ENCODE data around the gene GIPC3. TPM values are rescaled to one million over a fixed set of nuclear protein-coding genes. Genes with fewer than 3 reads are reported as not detected.
"Not testable (repeated sequence)": the region's sequence is repeated elsewhere in the genome, so short reads cannot be mapped to it uniquely, and the experiment has no call there.

The GIPC3 gene
- total RNA-seq, 2 experiments from 2014 or later, result 1.1 TPM

DNA sequence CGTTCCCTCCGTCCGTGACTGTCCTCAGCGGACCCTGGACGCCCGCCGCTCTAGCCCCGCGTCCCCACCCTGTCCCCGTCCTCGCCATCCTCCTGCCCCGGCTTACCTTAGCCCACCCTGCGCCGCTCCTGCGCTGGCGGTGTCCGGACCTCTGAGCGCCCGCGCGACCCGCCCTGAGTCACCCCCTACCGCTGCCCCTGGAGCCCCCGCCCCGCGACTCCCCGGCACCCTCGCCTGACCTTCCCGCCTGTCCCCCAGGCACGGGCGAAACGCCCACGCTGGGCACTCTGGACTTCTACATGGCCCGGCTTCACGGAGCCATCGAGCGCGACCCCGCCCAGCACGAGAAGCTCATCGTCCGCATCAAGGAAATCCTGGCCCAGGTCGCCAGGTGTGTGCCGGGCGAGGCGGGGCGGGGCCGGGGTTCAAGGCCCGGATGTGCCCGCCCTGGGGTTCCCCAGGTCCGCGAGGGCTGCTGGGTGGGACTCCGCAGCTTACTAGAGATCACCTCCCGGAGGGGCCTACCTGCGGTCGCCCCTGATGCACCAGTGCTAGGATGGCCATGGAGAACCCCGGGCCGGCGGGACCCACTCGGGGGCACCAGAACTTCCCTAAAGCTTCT, 7.4 kb upstream of the GIPC3 start:
- ATAC-seq (ENCODE audit: poor library complexity) (no peak), DNase-seq (no peak)
- no peaks in the 10 kb centered on the region for H3K9me3 Mint-ChIP-seq
- Histone ChIP-seq H3K27me3 (ENCODE audit: control insufficient read depth in 1 of 2, insufficient read depth in 2 of 2, low read length in 2 of 2) (no peaks in the 10 kb centered on the region), H3K4me3 (ENCODE audit: low read length) (no peak overlapping the region), H3K4me1 (ENCODE audit: insufficient read depth, low read length) (peaks cover 11% of the 10 kb centered on the region), H3K27ac (ENCODE audit: low read depth in 1 of 2, low read length in 2 of 2) (no peak overlapping the region), H3K36me3 (ENCODE audit: insufficient read depth, low read length) (no peaks in the 10 kb centered on the region), H3K9me3 (ENCODE audit: control insufficient read depth in 1 of 2, insufficient read depth in 1 of 2, low read length in 2 of 2) (peaks cover 0 to 7% of the 10 kb centered on the region in 2 experiments)
- H3K4me3 Mint-ChIP-seq, result no peak overlapping the region
- peaks cover 4% of the 10 kb centered on the region for H3K4me1 Mint-ChIP-seq (ENCODE audit: low read depth)
- ChIA-PET POLR2A (no interaction called here), CTCF (no interaction called here)
- H3K27ac Mint-ChIP-seq, result no peak overlapping the region
- TF ChIP-seq CTCF (IDR thresholded peaks at IDR 0.05), result no peak
- peaks cover 12% of the 10 kb centered on the region for H3K36me3 Mint-ChIP-seq (ENCODE audit: low read depth)
- intact Hi-C loops (cut with DNase I, micrococcal nuclease), result no loop called here
- H3K27me3 Mint-ChIP-seq, result no peaks in the 10 kb centered on the region

DNA sequence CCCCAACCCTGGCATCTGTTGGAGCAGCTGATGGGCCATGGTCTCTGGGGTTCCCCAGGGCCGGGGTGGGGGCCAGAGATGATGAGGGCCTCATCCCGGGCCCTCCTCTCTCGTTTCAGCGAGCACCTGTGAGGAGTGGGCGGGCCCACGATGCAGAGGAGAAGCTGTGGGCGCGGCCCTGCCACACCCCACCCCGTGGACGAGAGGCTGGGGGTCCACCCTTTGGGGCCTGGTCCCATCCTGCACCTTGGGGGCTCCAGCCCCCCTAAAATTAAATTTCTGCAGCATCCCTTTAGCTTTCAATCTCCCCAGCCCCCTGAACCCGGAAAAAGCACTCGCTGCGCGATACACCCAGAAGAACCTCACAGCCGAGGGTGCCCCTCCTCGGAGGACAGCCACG, 6.9 kb upstream of the GIPC3 start:
- H3K9me3 ChIP-seq (ENCODE audit: control insufficient read depth in 1 of 2, insufficient read depth in 1 of 2, low read length in 2 of 2), result peaks cover 0 to 6% of the 10 kb centered on the region in 2 experiments
- peaks cover 12% of the 10 kb centered on the region for H3K36me3 Mint-ChIP-seq (ENCODE audit: low read depth)
- H3K36me3 ChIP-seq (ENCODE audit: insufficient read depth, low read length), result no peaks in the 10 kb centered on the region
- ATAC-seq (ENCODE audit: poor library complexity), result no peak
- intact Hi-C loops (cut with DNase I, micrococcal nuclease), result no loop called here
- H3K4me3 ChIP-seq (ENCODE audit: low read length), result no peak overlapping the region
- H3K4me3 Mint-ChIP-seq, result no peak overlapping the region
- DNase-seq, result no peak
- no peaks in the 10 kb centered on the region for H3K9me3 Mint-ChIP-seq
- H3K27me3 Mint-ChIP-seq, result no peaks in the 10 kb centered on the region
- H3K27me3 ChIP-seq (ENCODE audit: control insufficient read depth in 1 of 2, insufficient read depth in 2 of 2, low read length in 2 of 2), result no peaks in the 10 kb centered on the region
- no peak overlapping the region for H3K27ac Mint-ChIP-seq
- H3K4me1 ChIP-seq (ENCODE audit: insufficient read depth, low read length), result peaks cover 8% of the 10 kb centered on the region
- no peak for TF ChIP-seq CTCF (IDR thresholded peaks at IDR 0.05)
- H3K4me1 Mint-ChIP-seq (ENCODE audit: low read depth), result peaks cover 4% of the 10 kb centered on the region
- POLR2A ChIA-PET, result interaction anchor here (0.7 kb wide), 1 partner anchor 24 kb away, joined by 3 read pairs; no protein-coding TSS in a partner anchor
- no peak overlapping the region for H3K27ac ChIP-seq (ENCODE audit: low read depth in 1 of 2, low read length in 2 of 2)
- CTCF ChIA-PET, result no interaction called here

DNA sequence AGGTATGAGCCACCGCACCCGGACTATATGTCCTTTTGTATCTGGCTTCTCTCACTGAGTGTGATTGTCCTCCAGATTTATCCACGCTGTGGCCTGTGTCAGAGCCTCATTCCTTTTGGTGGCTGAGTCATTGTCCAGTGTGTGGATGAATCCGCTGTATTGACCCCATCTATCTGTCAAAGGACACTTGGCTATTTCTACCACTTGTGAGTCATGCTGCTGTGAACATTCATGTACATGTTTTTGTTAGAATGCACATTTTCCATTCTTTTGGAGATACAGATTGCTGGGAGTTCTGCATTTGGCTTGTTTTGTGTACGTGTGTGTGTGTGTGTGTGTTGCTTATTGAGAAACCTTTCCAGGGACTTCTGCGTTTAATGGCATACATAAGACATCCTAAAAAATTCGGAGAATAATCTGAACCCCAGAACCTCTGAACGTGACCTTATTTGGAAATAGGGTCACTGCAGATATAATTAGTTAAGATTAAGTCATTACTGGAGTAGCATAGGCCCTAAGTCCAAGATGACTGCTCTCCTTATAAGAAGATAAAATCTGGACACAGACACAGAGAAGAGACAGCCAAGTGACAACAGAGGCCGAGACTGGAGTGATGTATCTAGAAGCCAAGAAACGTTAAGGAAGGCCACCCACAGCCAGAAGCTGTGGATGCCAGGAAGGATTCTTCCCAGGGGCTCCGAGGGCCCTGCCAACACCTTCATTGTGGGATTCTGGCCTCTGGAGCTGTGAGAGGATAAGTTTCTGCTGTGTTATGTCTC, 4.9 kb upstream of the GIPC3 start:
- H3K9me3 Mint-ChIP-seq, result no peaks in the 10 kb centered on the region
- H3K27ac ChIP-seq (ENCODE audit: low read depth in 1 of 2, low read length in 2 of 2), result no peak overlapping the region
- no peak for ATAC-seq (ENCODE audit: poor library complexity)
- no peaks in the 10 kb centered on the region for H3K27me3 ChIP-seq (ENCODE audit: control insufficient read depth in 1 of 2, insufficient read depth in 2 of 2, low read length in 2 of 2)
- H3K9me3 ChIP-seq (ENCODE audit: control insufficient read depth in 1 of 2, insufficient read depth in 1 of 2, low read length in 2 of 2), result no peaks in the 10 kb centered on the region
- DNase-seq, result no peak
- H3K4me1 ChIP-seq (ENCODE audit: insufficient read depth, low read length), result peaks cover 4% of the 10 kb centered on the region
- no peaks in the 10 kb centered on the region for H3K4me1 Mint-ChIP-seq (ENCODE audit: low read depth)
- H3K27me3 Mint-ChIP-seq, result no peaks in the 10 kb centered on the region
- H3K36me3 ChIP-seq (ENCODE audit: insufficient read depth, low read length), result no peaks in the 10 kb centered on the region
- H3K4me3 ChIP-seq (ENCODE audit: low read length), result no peak overlapping the region
- ChIA-PET POLR2A (no interaction called here), CTCF (no interaction called here)
- no peak overlapping the region for H3K27ac Mint-ChIP-seq
- TF ChIP-seq CTCF (IDR thresholded peaks at IDR 0.05), result no peak
- intact Hi-C loops (cut with DNase I, micrococcal nuclease), result no loop called here
- H3K36me3 Mint-ChIP-seq (ENCODE audit: low read depth), result peaks cover 3% of the 10 kb centered on the region
- no peak overlapping the region for H3K4me3 Mint-ChIP-seq

DNA sequence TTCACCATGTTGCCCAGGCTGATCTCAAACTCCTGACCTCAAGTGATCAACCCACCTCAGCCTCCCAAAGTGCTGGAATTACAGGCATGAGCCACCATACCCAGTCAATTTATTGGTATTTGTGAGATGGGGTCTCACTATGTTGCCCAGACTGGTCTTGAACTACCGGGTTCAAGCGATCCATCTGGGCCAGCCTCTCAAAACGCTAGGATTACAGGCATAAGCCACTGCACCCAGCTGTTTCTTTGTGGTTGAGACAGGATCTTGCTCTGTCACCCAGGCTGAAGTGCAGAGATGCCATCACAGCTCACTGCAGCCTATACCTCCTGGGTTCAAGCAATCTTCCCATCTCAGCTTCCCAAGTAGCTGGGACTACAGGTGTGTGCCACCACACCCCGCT, 3.5 kb upstream of the GIPC3 start:
- DNase-seq; H3K4me3 ChIP-seq (ENCODE audit: low read length); intact Hi-C loops (cut with DNase I, micrococcal nuclease); H3K4me3 Mint-ChIP-seq; H3K36me3 ChIP-seq (ENCODE audit: insufficient read depth, low read length); CTCF ChIA-PET; H3K36me3 Mint-ChIP-seq (ENCODE audit: low read depth); H3K27me3 Mint-ChIP-seq; H3K27ac ChIP-seq (ENCODE audit: low read depth in 1 of 2, low read length in 2 of 2); H3K27me3 ChIP-seq (ENCODE audit: control insufficient read depth in 1 of 2, insufficient read depth in 2 of 2, low read length in 2 of 2); H3K27ac Mint-ChIP-seq; H3K9me3 ChIP-seq (ENCODE audit: control insufficient read depth in 1 of 2, insufficient read depth in 1 of 2, low read length in 2 of 2); POLR2A ChIA-PET; H3K9me3 Mint-ChIP-seq; ATAC-seq (ENCODE audit: poor library complexity); H3K4me1 Mint-ChIP-seq (ENCODE audit: low read depth): not testable (repeated sequence)
- H3K4me1 ChIP-seq (ENCODE audit: insufficient read depth, low read length), result peaks cover 11% of the 10 kb centered on the region

- H3K4me3 ChIP-seq (ENCODE audit: low read length); intact Hi-C loops (cut with DNase I, micrococcal nuclease); H3K36me3 ChIP-seq (ENCODE audit: insufficient read depth, low read length); H3K9me3 ChIP-seq (ENCODE audit: control insufficient read depth in 1 of 2, insufficient read depth in 1 of 2, low read length in 2 of 2); H3K27me3 ChIP-seq (ENCODE audit: control insufficient read depth in 1 of 2, insufficient read depth in 2 of 2, low read length in 2 of 2); H3K27ac ChIP-seq (ENCODE audit: low read depth in 1 of 2, low read length in 2 of 2); H3K4me3 Mint-ChIP-seq; DNase-seq; H3K9me3 Mint-ChIP-seq; H3K36me3 Mint-ChIP-seq (ENCODE audit: low read depth); ATAC-seq (ENCODE audit: poor library complexity); H3K27me3 Mint-ChIP-seq; CTCF ChIA-PET; H3K4me1 Mint-ChIP-seq (ENCODE audit: low read depth); H3K27ac Mint-ChIP-seq: not testable (repeated sequence)
- peaks cover 11% of the 10 kb centered on the region for H3K4me1 ChIP-seq (ENCODE audit: insufficient read depth, low read length)
- POLR2A ChIA-PET, result interaction anchor here (1.7 to 1.8 kb wide), 2 partner anchors 23 to 27 kb away, joined by 8 to 9 read pairs; partner anchors contain the start of genes MFSD12 and TBXA2R
Observed at GRCh38 chr19:3584036-3584802, 1.1 kb upstream of the GIPC3 start.

Measured in CD4-positive, alpha-beta T cell (primary cell).